ENCODE results near the gene SMIM10. TPM values are rescaled to one million over a fixed set of nuclear protein-coding genes. Genes with fewer than 3 reads are reported as not detected.

The SMIM10 gene
- total RNA-seq, 4 donors from 2014 or later, result 1.8 to 7.5 (median 6.3) TPM

Other genes with a start within 250 kb of the SMIM10 start
- gene PABIR2, start 193.8 kb upstream of the SMIM10 start, total RNA-seq, result 10 to 100 TPM; 12.6 to 21.2 (median 18.1) TPM
- 10 to 100 TPM; 11.5 to 19.8 (median 13.3) TPM for gene MOSPD1, start 75.7 kb upstream of the SMIM10 start, total RNA-seq
- gene RTL8B, start 31.6 kb downstream of the SMIM10 start, total RNA-seq, result 10 to 100 TPM in 1 of 4 donors, 1 to 10 TPM in 3; 5.6 to 12.6 (median 8.1) TPM
- 10 to 100 TPM; 43.0 to 78.7 (median 58.6) TPM for gene RTL8C, start 41.4 kb downstream of the SMIM10 start, total RNA-seq
- 10 to 100 TPM; 18.9 to 50.8 (median 27.2) TPM for gene RTL8A, start 61.1 kb downstream of the SMIM10 start, total RNA-seq
- 1 to 10 TPM; 1.1 to 6.0 (median 3.2) TPM for gene SMIM10L2B, start 107.7 kb downstream of the SMIM10 start, total RNA-seq
- gene ETDB, start 129.5 kb downstream of the SMIM10 start, total RNA-seq, result not detected
- gene CT55, start 180.4 kb downstream of the SMIM10 start, total RNA-seq, result not detected

All from thyroid gland (tissue), 4 donors.